HCT116 (cell line): ENCODE data around the gene TUB.

Experiments
- CBX3 ChIP-seq: IDR thresholded peaks from 2 replicates; pipeline ENCODE4 v1.6.1; 2012; ENCODE audit warnings: low read depth
- EZH2 ChIP-seq: fragments of 200-600 bp; sonication (generic); IDR thresholded peaks from 2 replicates; pipeline ENCODE4 v1.6.1; 2017; ENCODE audit warnings: antibody characterized with exemption, mixed run types
- POLR2A ChIP-seq: IDR thresholded peaks from 2 replicates; pipeline ENCODE4 v1.7.0; 2011; ENCODE audit warnings: borderline replicate concordance; ENCODE audit not compliant: insufficient read depth, insufficient read length; ENCODE audit errors: extremely low read depth
- RAD21 ChIP-seq: IDR thresholded peaks from 2 replicates; pipeline ENCODE4 v1.6.1; 2012; ENCODE audit warnings: low read depth, mild to moderate bottlenecking
- SP1 ChIP-seq: IDR thresholded peaks from 2 replicates; pipeline ENCODE4 v1.6.1; 2012; ENCODE audit warnings: low read depth
- YY1 ChIP-seq: IDR thresholded peaks from 2 replicates; pipeline ENCODE4 v1.6.1; 2011; ENCODE audit warnings: low read length, low read depth, moderate library complexity, mild to moderate bottlenecking; ENCODE audit not compliant: insufficient replicate concordance; ENCODE audit errors: extremely low read depth
- TF ChIP-seq, protein P1 (sequence below), 3 experiments: fragments of 200-600 bp in 1 of 3; sonication (generic) in 1 of 3; IDR thresholded peaks in 2 of 3; conservative IDR thresholded peaks in 1 of 3; 2 replicates each; pipeline ENCODE4 v1.5.1; 2012 to 2017; ENCODE audit warnings: low read depth in 2 of 3, low read length in 2 of 3, antibody characterized with exemption in 1 of 3, borderline replicate concordance in 1 of 3, control low read depth in 1 of 3, mild to moderate bottlenecking in 1 of 3, mixed read lengths in 1 of 3, mixed run types in 1 of 3, moderate library complexity in 1 of 3; ENCODE audit not compliant: insufficient read depth in 1 of 3

DNA sequence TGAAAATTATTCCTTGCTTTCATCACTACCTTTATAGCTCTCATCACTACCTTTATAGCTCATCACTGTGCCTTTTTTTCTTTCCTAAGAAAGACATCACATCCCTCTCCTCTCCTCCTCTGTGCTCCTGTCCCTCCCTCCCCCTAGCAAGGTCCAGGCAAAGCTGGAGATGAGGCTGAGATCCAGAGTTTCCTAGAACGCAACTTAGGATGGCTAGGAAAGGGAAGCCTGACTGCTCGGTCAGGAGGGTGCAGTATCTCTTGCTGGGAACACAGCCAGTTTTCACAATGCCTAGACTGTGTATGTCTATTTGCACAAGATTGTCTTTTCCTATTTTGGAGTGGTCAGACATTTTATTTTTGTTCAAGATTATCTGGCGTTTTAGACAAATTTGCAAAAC, 24.7 kb downstream of the TUB start:
- TF ChIP-seq SP1 (no peak), EZH2 (no peak), YY1 (no peak), RAD21 (no peak), CBX3 (no peak), POLR2A (no peak)
- TF ChIP-seq, protein P1, sequence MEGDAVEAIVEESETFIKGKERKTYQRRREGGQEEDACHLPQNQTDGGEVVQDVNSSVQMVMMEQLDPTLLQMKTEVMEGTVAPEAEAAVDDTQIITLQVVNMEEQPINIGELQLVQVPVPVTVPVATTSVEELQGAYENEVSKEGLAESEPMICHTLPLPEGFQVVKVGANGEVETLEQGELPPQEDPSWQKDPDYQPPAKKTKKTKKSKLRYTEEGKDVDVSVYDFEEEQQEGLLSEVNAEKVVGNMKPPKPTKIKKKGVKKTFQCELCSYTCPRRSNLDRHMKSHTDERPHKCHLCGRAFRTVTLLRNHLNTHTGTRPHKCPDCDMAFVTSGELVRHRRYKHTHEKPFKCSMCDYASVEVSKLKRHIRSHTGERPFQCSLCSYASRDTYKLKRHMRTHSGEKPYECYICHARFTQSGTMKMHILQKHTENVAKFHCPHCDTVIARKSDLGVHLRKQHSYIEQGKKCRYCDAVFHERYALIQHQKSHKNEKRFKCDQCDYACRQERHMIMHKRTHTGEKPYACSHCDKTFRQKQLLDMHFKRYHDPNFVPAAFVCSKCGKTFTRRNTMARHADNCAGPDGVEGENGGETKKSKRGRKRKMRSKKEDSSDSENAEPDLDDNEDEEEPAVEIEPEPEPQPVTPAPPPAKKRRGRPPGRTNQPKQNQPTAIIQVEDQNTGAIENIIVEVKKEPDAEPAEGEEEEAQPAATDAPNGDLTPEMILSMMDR (IDR thresholded peaks at IDR 0.05 in 2 of 3, conservative IDR thresholded peaks at IDR 0.05 in 1 of 3; ENCODE audit: borderline replicate concordance in 1 of 3, insufficient read depth in 1 of 3, low read depth in 2 of 3, low read length in 2 of 3) = no peak
